K562 (cell line): ENCODE data around the gene USP7. TPM values are rescaled to one million over a fixed set of nuclear protein-coding genes. Genes with fewer than 3 reads are reported as not detected.
"Not testable (repeated sequence)": the region's sequence is repeated elsewhere in the genome, so short reads cannot be mapped to it uniquely, and the experiment has no call there.

Source experiments
- ATAC-seq: fragments of 200-7000 bp; cut with Tn5 transposase; 3 replicates; pipeline ENCODE4 v1.9.1; 2020; ENCODE audit warnings: moderate library complexity
- BruUV-seq: library from RNA; stranded (reverse); fragments of 400-500 nt; replicated peaks from 2 replicates; lab custom pipeline; 2021; lab: Mats Ljungman, UMichigan
- CTCF ChIA-PET: fragments of 300-600 bp; formaldehyde crosslinking; extraction: SDS; loops from one replicate; lab custom pipeline; 2021; ENCODE audit warnings: low intra/inter-chr PET ratio; lab: Yijun Ruan, JAX
- POLR2A ChIA-PET: fragments of 300-600, 350-650 bp; sonication (Branson Sonifier 250); formaldehyde crosslinking; extraction: SDS; loops from one replicate; lab custom pipeline; 2021; ENCODE audit warnings: antibody characterized with exemption, inconsistent platforms; lab: Yijun Ruan, JAX
- DNase-seq, 4 experiments: peaks; one replicate each; pipeline versions ENCODE4 v3.0.0 to v3.0.0-alpha.2; 2011 to 2018; ENCODE audit warnings: low spot score in 3 of 4, mixed read lengths in 3 of 4; ENCODE audit errors: extremely low read depth in 1 of 4
- FAIRE-seq: peaks from 2 replicates; lab custom pipeline; 2011; peaks lifted over from hg19 to GRCh38; lab: Jason Lieb, UNC
- H2AFZ ChIP-seq: 2 replicates; pipeline ENCODE4 v1.6.0; 2011; ENCODE audit warnings: low read depth, low read length, control low read depth, inconsistent platforms
- H3K27ac ChIP-seq: fragments of 200-600 bp; 3 replicates; pipeline ENCODE4 v1.8.0; 2011; ENCODE audit warnings: low read depth, mild to moderate bottlenecking, control low read depth, inconsistent platforms, low read length, moderate library complexity, mixed read lengths; ENCODE audit errors: extremely low read depth
- H3K27me3 ChIP-seq, 2 experiments: fragments of 300-600 bp in 1 of 2; 2 replicates in 1 of 2; 3 replicates in 1 of 2; pipeline versions ENCODE4 v1.6.0 to v1.8.0; 2011; ENCODE audit warnings: inconsistent platforms in 2 of 2, low read length in 2 of 2, mild to moderate bottlenecking in 1 of 2, mixed read lengths in 1 of 2, moderate library complexity in 1 of 2; ENCODE audit not compliant: control insufficient read depth in 2 of 2, insufficient read depth in 2 of 2
- H3K36me3 ChIP-seq: fragments of 300-600 bp; 3 replicates; pipeline ENCODE4 v1.8.0; 2011; ENCODE audit warnings: mild to moderate bottlenecking, low read length, inconsistent platforms; ENCODE audit not compliant: control insufficient read depth, insufficient read depth
- H3K4me1 ChIP-seq, 2 experiments: fragments of 200-600 bp in 1 of 2; replicated peaks in 1 of 2; 2 replicates in 1 of 2; 3 replicates in 1 of 2; pipeline versions ENCODE4 v1.5.1 to v1.8.0; 2011; ENCODE audit warnings: inconsistent platforms in 2 of 2, low read length in 2 of 2, mild to moderate bottlenecking in 1 of 2, mixed read lengths in 1 of 2, moderate library complexity in 1 of 2; ENCODE audit not compliant: control insufficient read depth in 2 of 2, insufficient read depth in 2 of 2
- H3K4me2 ChIP-seq: 2 replicates; pipeline ENCODE4 v1.6.1; 2011; ENCODE audit warnings: low read length, control low read depth, inconsistent platforms, mixed read lengths; ENCODE audit not compliant: insufficient read depth
- H3K4me3 ChIP-seq: fragments of 200-600 bp; sonication (generic), shearing (Covaris generic); 2 replicates; pipeline ENCODE4 v1.5.1; 2016; ENCODE audit warnings: control low read depth, inconsistent platforms
- H3K79me2 ChIP-seq: fragments of 200-600 bp; 3 replicates; pipeline ENCODE4 v1.8.0; 2011; ENCODE audit warnings: low read length, inconsistent platforms; ENCODE audit not compliant: control insufficient read depth, insufficient read depth
- H3K9ac ChIP-seq, 2 experiments: 2 replicates each; pipeline versions ENCODE4 v1.6.0 to v1.6.1; 2011; ENCODE audit warnings: low read depth in 2 of 2, low read length in 2 of 2, control low read depth in 1 of 2, inconsistent platforms in 1 of 2, mild to moderate bottlenecking in 1 of 2, mixed read lengths in 1 of 2; ENCODE audit not compliant: insufficient read depth in 1 of 2
- H3K9me1 ChIP-seq: one replicate; pipeline ENCODE4 v1.6.0; 2011; ENCODE audit warnings: inconsistent platforms, mild to moderate bottlenecking, low read length, moderate library complexity; ENCODE audit not compliant: control insufficient read depth, insufficient read depth
- H3K9me3 ChIP-seq: replicated peaks from 2 replicates; pipeline ENCODE4 v1.5.1; 2011; ENCODE audit warnings: low read depth, low read length, inconsistent platforms; ENCODE audit not compliant: control insufficient read depth, insufficient read depth
- H4K20me1 ChIP-seq: replicated peaks from 2 replicates; pipeline ENCODE4 v1.6.1; 2011; ENCODE audit warnings: low read length, inconsistent platforms, mixed read lengths; ENCODE audit not compliant: control insufficient read depth, insufficient read depth
- ARID3A ChIP-seq: IDR thresholded peaks from 2 replicates; pipeline ENCODE4 v1.6.1; 2012; ENCODE audit warnings: low read depth, low read length, improper control_type of control experiment, borderline replicate concordance
- BCOR ChIP-seq: fragments of 450-650 bp; IDR thresholded peaks from 2 replicates; pipeline ENCODE4 v1.6.1; 2016
- ZFP36 ChIP-seq: fragments of 150-350 bp; IDR thresholded peaks from 2 replicates; pipeline ENCODE4 v1.6.1; 2018; ENCODE audit warnings: low read length, low read depth; ENCODE audit not compliant: partially characterized antibody
- WGBS: fragments of 100-300 bp; shearing (Covaris generic); methylation state at CpG from one replicate; pipeline ENCODE4 v1.1.6; 2016; ENCODE audit warnings: low coverage, mixed read lengths; ENCODE audit not compliant: insufficient coverage; ENCODE audit errors: missing lambda C conversion rate; 5-methylcytosine and 5-hydroxymethylcytosine counted together
- in situ Hi-C: fragments of 300-500 bp; cut with MboI; formaldehyde crosslinking; loops from 4 replicates; pipeline ENCODE4 v1.15.0; 2018; ENCODE audit warnings: inconsistent platforms, mixed read lengths
- intact Hi-C: fragments of 100-400 bp; cut with micrococcal nuclease; formaldehyde crosslinking; loops from 2 replicates; pipeline ENCODE4 v1.14.2; 2022
- polyA plus RNA-seq, 8 experiments: library from polyadenylated mRNA; depleted of rRNA in 4 of 8; stranded (reverse) in 5 of 8; unstranded in 3 of 8; fragments of >200 nt; fragmentation: Nextera tagmentation in 2 of 8; fragmentation: Illumina TruSeq in 1 of 8; extraction: Ambion mirVana in 2 of 8; extraction: Trizol in 1 of 8; gene quantifications; 2 replicates each; pipeline versions ENCODE4 v1.2.1 to v1.2.3, GENCODE V29; 2011 to 2014; ENCODE audit warnings: inconsistent platforms in 1 of 8, missing spikeins in 1 of 8
- total RNA-seq, 7 experiments: library from RNA; depleted of rRNA in 6 of 7; stranded (reverse); fragments of >200 nt in 6 of 7; fragmentation: Illumina TruSeq in 2 of 7; extraction: Trizol in 2 of 7; gene quantifications; 2 replicates each; pipeline versions ENCODE4 v1.2.1 to v1.2.3, GENCODE V29; 2011 to 2021; ENCODE audit warnings: low replicate concordance in 1 of 7

The USP7 gene
- total and polyA plus RNA-seq, 9 of the 15 experiments (the other 6 are each of a cell fraction or from before 2014, with no cell fraction given): 17.1 to 145 (median 57.9) TPM

- H3K27ac ChIP-seq: no peak overlapping the region
- DNase-seq (no peak), ATAC-seq (no peak)
- CTCF ChIA-PET: no interaction called here
- no peak overlapping the region for H2AFZ ChIP-seq
- no peaks in the 10 kb centered on the region for H3K9me3 ChIP-seq
- H3K4me2 ChIP-seq: no peak overlapping the region
- TF ChIP-seq ZFP36 (peak; percentile 95), ARID3A (no peak), BCOR (peak; percentile 18; the same call in 1 of the 2 replicates)
- TF ChIP-seq, all 486 proteins: peak for 2
- Histone ChIP-seq H3K9me1 (no peaks in the 10 kb centered on the region), H3K79me2 (no peaks in the 10 kb centered on the region), H3K4me1 (peaks cover 0 to 6% of the 10 kb centered on the region in 2 experiments; a peak in 2 of 5 replicates), H4K20me1 (no peaks in the 10 kb centered on the region; the same call in 1 of the 2 replicates), H3K4me3 (no peak overlapping the region), H3K36me3 (no peaks in the 10 kb centered on the region), H3K27me3 (peaks cover 0 to 12% of the 10 kb centered on the region in 2 experiments; a peak in 3 of 5 replicates), H3K9ac (peak overlapping the region in 1 of 2 experiments; percentile 66; a peak in 1 of 4 replicates)
- FAIRE-seq: no peak
- BruUV-seq: no TSS peak
- POLR2A ChIA-PET: interaction anchor here (0.9 to 1.4 kb wide), 2 partner anchors 9 to 13 kb away, joined by 3 to 6 read pairs; partner anchors contain the start of gene CARHSP1
- 2% methylated on average over 8 of the region's 8 CpGs for WGBS
- intact Hi-C loops: loop anchor here (10.0 kb wide), 1 partner anchor 257 kb away; no protein-coding TSS in a partner anchor
- in situ Hi-C loops: loop anchor here (5.0 kb wide), 1 partner anchor 226 kb away; no protein-coding TSS in a partner anchor
These were observed 85.7 kb downstream of the USP7 start for GRCh38 chr16:8877894-8878522.

- FAIRE-seq: peak; percentile 15
- POLR2A ChIA-PET: interaction anchor here (0.9 to 1.6 kb wide), 2 partner anchors 13 to 36 kb away, joined by 3 to 5 read pairs; no protein-coding TSS in a partner anchor
These were observed 88.4 kb downstream of the USP7 start for GRCh38 chr16:8875317-8875716.

More at GRCh38 chr16:8875317-8875716, 88.4 kb downstream of the USP7 start:
- H3K36me3 ChIP-seq, BruUV-seq, H3K27ac ChIP-seq, ATAC-seq, H3K9me3 ChIP-seq, DNase-seq, H3K79me2 ChIP-seq, H3K9ac ChIP-seq, H3K4me3 ChIP-seq, H3K9me1 ChIP-seq, CTCF ChIA-PET, H4K20me1 ChIP-seq, H3K4me2 ChIP-seq, H2AFZ ChIP-seq: not testable (repeated sequence)
- H3K27me3 ChIP-seq: peaks cover 0 to 12% of the 10 kb centered on the region in 2 experiments; a peak in 2 of 5 replicates
- H3K4me1 ChIP-seq: peaks cover 10 to 14% of the 10 kb centered on the region in 2 experiments
- intact Hi-C loops (loop anchor here (10.0 kb wide), 1 partner anchor 259 kb away; no protein-coding TSS in a partner anchor), in situ Hi-C loops (loop anchor here (5.0 kb wide), 1 partner anchor 223 kb away; no protein-coding TSS in a partner anchor)
- 13% methylated on average over 7 of the region's 7 CpGs for WGBS
